K562 (cell line): ENCODE measurements around the gene HPCAL1. TPM values are rescaled to one million over a fixed set of nuclear protein-coding genes. Genes with fewer than 3 reads are reported as not detected.

Experiments used
- CTCF ChIP-seq, 3 experiments: IDR thresholded peaks in 2 of 3; conservative IDR thresholded peaks in 1 of 3; 2 replicates each; pipeline ENCODE4 v1.5.1; 2011 to 2012; ENCODE audit warnings: low read length in 3 of 3, mild to moderate bottlenecking in 3 of 3, control low read depth in 2 of 3, improper control_type of control experiment in 1 of 3, inconsistent platforms in 1 of 3, low read depth in 1 of 3, mixed read lengths in 1 of 3, moderate library complexity in 1 of 3; ENCODE audit not compliant: insufficient read depth in 2 of 3
- E2F8 ChIP-seq: fragments of 450-650 bp; IDR thresholded peaks from 2 replicates; pipeline ENCODE4 v1.7.1; 2018; ENCODE audit warnings: mild to moderate bottlenecking, low read depth; ENCODE audit not compliant: partially characterized antibody
- KDM2B ChIP-seq: fragments of 250-450 bp; sonication (Bioruptor Pico); IDR thresholded peaks from 2 replicates; pipeline ENCODE4 v1.8.0; 2021; ENCODE audit warnings: mild to moderate bottlenecking, moderate library complexity
- NUFIP1 ChIP-seq: fragments of 450-650 bp; IDR thresholded peaks from 2 replicates; pipeline ENCODE4 v1.6.1; 2018; ENCODE audit not compliant: partially characterized antibody
- THRAP3 ChIP-seq: fragments of 450-650 bp; IDR thresholded peaks from 2 replicates; pipeline ENCODE4 v1.6.1; 2016; ENCODE audit warnings: mild to moderate bottlenecking, inconsistent platforms, borderline replicate concordance
- ZNF263 ChIP-seq: sonication (generic); formaldehyde crosslinking; IDR thresholded peaks from 2 replicates; pipeline ENCODE4 v1.8.0; 2022; ENCODE audit warnings: mild to moderate bottlenecking, missing genetic modification reagents, borderline replicate concordance
- ZNF347 ChIP-seq: fragments of 450-650 bp; formaldehyde crosslinking; IDR thresholded peaks from 2 replicates; pipeline ENCODE4 v1.4.0; 2020; ENCODE audit warnings: low read depth, mild to moderate bottlenecking, moderate library complexity
- polyA plus RNA-seq, 8 experiments: library from polyadenylated mRNA; depleted of rRNA in 4 of 8; stranded (reverse) in 5 of 8; unstranded in 3 of 8; fragments of >200 nt; fragmentation: Nextera tagmentation in 2 of 8; fragmentation: Illumina TruSeq in 1 of 8; extraction: Ambion mirVana in 2 of 8; extraction: Trizol in 1 of 8; gene quantifications; 2 replicates each; pipeline versions ENCODE4 v1.2.1 to v1.2.3, GENCODE V29; 2011 to 2014; ENCODE audit warnings: inconsistent platforms in 1 of 8, missing spikeins in 1 of 8
- total RNA-seq, 7 experiments: library from RNA; depleted of rRNA in 6 of 7; stranded (reverse); fragments of >200 nt in 6 of 7; fragmentation: Illumina TruSeq in 2 of 7; extraction: Trizol in 2 of 7; gene quantifications; 2 replicates each; pipeline versions ENCODE4 v1.2.1 to v1.2.3, GENCODE V29; 2011 to 2021; ENCODE audit warnings: low replicate concordance in 1 of 7
- TF ChIP-seq, protein P1 (sequence below): fragments of 250-450 bp; sonication (Bioruptor Pico); IDR thresholded peaks from 2 replicates; pipeline ENCODE4 v1.5.0; 2021; ENCODE audit warnings: mild to moderate bottlenecking, moderate library complexity

The HPCAL1 gene
- total and polyA plus RNA-seq, 9 of the 15 experiments (the other 6 are each of a cell fraction or from before 2014, with no cell fraction given), result 2.7 to 65.5 (median 23.9) TPM

- no peak for TF ChIP-seq THRAP3
- TF ChIP-seq KDM2B (CRISPR knock-in tag), result no peak
- no peak for TF ChIP-seq CTCF (IDR thresholded peaks at IDR 0.05 in 2 of 3, conservative IDR thresholded peaks at IDR 0.05 in 1 of 3; ENCODE audit: insufficient read depth in 2 of 3, low read depth in 1 of 3, low read length in 3 of 3)
- TF ChIP-seq, protein P1, sequence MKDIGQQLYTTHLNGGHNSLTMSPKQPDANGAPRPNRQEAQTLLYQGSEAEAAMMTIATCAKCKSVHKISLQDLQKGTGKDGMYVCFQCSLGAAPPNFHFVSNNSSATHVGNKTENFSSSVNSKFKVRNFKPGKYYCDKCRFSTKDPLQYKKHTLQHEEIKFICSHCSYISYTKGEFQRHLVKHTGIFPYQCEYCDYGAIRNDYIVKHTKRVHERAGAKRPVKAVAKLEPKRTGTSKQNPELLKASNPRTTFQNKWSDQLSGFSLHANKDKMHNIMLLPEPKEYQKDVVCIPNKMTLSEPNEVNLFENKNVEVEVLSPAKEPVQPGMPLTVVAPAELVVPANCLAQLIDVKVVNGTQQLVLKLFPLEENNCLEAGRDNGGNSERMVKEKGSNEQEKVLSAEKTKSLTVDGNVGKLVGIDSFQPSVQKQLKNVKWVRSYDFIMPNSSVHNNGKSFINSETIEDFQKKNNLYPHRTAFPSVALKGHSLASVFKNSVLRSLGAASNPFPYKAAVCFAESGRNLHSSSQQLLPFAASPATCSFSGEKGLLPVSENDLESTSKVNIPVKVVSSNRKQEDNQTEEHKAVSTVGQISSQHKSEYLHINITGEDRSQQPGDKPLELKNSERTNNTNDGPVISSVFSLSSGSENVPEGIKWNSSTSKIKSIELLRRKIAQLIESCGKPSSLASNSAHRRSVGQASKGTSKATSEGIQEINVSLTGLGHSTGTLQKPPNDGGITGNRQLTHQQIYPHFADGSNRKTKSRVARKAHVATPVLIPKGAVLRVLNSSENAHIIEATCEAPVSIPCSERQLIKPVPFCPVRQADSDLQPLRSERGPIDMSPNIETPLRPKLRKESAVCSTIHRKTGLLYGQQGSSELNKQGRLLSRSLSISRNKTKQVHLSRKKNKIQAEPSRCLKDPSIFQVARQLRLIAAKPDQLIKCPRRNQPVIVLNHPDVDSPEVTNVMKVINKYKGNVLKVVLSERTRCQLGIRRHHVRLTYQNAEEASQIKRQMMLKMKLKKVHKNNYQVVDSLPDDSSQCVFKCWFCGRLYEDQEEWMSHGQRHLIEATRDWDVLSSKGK (CRISPR knock-in tag), result no peak
- no peak for TF ChIP-seq NUFIP1
- no peak for TF ChIP-seq ZNF263
- TF ChIP-seq E2F8, result no peak
- no peak for TF ChIP-seq ZNF347
- TF ChIP-seq, all 486 proteins: peak for 0
Measured at GRCh38 chr2:10274376-10274775, 28.3 kb upstream of the HPCAL1 start (continued).
